Measurements from ENCODE around the gene MAGEE1.
A peak's percentile ranks its signal among the peaks of the same experiment; 100 is the strongest.

MAGEE1 gene, protein sequence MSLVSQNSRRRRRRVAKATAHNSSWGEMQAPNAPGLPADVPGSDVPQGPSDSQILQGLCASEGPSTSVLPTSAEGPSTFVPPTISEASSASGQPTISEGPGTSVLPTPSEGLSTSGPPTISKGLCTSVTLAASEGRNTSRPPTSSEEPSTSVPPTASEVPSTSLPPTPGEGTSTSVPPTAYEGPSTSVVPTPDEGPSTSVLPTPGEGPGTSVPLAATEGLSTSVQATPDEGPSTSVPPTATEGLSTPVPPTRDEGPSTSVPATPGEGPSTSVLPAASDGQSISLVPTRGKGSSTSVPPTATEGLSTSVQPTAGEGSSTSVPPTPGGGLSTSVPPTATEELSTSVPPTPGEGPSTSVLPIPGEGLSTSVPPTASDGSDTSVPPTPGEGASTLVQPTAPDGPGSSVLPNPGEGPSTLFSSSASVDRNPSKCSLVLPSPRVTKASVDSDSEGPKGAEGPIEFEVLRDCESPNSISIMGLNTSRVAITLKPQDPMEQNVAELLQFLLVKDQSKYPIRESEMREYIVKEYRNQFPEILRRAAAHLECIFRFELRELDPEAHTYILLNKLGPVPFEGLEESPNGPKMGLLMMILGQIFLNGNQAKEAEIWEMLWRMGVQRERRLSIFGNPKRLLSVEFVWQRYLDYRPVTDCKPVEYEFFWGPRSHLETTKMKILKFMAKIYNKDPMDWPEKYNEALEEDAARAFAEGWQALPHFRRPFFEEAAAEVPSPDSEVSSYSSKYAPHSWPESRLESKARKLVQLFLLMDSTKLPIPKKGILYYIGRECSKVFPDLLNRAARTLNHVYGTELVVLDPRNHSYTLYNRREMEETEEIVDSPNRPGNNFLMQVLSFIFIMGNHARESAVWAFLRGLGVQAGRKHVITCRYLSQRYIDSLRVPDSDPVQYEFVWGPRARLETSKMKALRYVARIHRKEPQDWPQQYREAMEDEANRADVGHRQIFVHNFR

DNA sequence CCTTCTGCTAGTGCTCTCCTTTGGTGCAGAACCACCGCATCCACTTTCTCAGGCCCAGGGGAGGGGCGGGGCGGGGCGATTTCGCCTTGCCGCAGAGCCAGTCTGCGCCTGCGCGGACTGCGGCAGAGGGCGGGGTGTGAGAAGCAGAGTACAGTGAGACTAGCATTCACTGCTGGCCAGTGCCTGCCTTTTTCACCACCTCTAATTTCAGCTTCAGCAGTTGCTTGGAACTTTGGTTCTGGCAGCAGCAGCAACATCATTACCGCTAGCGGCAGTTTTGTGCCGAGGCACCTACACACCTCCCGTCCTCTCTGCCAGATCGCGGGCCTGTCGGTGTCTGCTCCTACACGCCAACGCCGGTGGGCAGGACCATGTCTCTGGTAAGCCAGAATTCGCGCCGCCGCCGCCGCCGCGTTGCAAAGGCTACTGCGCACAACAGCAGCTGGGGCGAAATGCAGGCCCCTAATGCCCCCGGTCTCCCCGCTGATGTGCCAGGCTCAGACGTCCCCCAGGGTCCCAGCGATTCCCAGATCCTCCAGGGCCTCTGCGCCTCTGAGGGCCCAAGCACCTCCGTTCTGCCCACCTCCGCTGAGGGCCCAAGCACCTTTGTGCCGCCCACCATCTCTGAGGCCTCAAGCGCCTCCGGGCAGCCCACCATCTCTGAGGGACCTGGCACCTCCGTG lies at the start of gene MAGEE1:
MAGEE1 (plus strand) TSS at position 151 of the 683 bp plus-strand sequence; CDS start at position 372, 221 bp downstream.
- DNase-seq: peak; percentile 87

DNA sequence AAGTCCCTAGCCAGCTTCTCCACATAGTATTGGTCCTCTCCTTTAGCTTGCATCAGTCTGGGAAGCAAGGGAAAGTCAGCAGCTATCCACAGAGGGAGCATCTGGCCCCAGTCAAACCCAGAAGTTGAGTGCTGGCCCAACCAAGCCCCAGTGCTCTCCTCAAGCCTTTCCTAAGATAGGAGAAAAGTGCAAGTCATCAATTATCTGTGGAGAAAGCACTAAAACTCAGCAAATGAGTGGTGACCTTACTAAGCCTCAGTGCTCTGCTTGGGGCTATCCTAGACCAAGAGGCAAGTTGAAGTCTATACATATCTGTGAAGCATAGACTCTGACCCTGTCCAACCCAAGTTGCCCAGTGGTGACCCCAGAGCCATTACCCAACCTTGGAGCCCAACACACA lies 28.5 kb upstream of the MAGEE1 start:
- DNase-seq: no peak

DNA sequence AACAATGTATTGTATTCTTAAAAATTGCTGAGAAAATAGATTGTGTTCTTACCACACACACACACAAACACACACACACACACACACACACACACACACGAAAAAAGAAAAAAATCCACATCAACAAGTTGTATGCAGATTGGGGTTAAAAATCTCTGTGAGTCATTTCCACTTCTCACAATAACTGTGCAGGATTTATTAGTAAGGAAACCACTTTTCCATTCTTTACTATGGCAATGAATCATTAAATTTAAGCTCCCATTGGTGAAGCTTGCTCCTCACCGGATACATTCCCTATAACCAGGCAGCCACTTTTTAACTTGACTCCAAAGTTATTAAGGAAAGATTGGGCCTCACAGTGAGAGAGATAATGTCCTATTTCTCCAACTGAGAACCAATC lies 19.7 kb upstream of the MAGEE1 start:
- no peak for DNase-seq

DNA sequence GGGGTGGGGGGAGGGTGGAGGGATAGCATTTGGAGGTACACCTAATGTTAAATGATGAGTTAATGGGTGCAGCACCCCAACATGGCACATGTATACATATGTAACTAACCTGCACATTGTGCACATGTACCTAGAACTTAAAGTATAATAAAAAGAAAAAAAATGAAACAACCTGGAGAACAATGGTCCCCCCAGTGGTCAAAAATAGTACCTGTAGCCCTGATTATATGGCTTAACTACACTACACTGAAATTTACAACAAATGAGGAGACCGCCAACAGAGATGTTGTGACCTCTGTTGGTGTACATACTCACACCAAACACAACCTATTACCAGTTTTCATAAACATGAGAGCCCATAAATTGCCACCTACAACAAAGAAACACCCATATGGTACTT lies 7.3 kb upstream of the MAGEE1 start:
- DNase-seq: no peak

DNA sequence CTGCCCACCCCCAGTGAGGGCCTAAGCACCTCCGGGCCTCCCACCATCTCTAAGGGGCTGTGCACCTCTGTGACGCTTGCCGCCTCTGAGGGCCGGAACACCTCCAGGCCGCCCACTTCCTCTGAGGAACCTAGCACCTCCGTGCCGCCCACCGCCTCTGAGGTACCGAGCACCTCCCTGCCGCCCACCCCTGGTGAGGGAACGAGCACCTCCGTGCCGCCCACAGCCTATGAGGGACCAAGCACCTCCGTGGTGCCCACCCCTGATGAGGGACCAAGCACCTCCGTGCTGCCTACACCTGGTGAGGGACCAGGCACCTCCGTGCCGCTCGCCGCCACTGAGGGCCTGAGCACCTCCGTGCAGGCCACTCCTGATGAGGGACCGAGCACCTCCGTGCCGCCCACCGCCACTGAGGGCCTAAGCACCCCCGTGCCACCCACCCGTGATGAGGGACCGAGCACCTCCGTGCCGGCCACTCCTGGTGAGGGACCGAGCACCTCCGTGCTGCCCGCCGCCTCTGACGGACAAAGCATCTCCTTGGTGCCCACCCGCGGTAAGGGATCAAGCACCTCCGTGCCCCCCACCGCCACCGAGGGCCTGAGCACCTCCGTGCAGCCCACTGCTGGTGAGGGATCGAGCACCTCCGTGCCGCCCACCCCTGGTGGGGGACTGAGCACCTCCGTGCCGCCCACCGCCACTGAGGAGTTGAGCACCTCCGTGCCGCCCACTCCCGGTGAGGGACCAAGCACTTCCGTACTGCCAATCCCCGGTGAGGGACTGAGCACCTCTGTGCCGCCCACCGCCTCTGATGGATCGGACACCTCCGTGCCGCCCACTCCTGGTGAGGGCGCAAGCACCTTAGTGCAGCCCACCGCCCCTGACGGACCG lies 977 bp downstream of the MAGEE1 start:
- peak; percentile 62 for DNase-seq

DNA sequence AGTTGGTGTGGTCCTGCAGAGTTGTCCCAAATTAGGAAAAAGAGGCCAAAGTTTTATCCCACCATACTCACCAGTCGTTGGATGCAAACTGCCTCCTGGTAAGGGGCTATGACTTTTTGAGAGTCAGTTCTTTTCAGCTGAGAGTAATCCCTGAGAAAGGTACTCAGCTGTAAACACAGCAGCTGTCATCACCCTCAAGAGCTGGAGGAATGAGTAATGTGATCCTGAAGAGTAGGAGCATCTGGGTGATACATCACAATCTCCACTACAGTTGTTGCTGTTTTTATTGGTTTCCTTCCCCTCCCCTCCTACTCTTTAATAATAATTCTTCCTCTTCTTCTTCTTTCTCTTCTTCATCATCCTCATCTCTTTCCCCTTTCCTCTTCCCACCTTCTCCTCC lies 5.7 kb downstream of the MAGEE1 start:
- DNase-seq: no peak

DNA sequence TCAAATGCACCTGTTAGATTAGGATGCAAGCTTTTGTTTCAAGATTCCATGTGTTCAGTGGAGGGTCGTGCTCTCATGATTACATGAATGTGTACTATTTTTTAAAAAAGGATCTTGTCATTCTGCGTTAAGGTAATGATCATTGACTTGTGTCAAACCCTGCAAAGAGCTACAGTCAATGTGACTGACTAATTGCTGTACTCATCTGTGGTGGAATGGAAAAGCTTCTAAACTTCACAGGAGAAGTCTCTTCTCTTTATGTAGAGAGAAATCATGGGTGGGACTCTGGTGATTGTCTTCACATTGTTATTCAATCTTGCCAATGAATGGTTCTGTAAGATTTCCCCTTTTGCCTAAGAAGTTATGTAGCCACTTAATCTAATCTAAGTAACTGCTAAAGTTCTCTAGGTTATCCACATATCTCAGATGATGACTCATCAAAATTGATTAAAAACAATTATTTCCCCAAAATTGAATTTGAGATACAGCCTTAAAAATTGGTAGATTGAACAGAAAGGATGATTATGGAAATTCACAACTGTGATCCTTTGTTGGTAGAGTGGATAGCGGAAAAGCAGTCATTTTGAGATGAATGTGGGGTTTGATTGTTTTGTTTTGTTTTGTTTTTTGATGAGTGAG lies 6.7 kb downstream of the MAGEE1 start:
- no peak for DNase-seq

DNA sequence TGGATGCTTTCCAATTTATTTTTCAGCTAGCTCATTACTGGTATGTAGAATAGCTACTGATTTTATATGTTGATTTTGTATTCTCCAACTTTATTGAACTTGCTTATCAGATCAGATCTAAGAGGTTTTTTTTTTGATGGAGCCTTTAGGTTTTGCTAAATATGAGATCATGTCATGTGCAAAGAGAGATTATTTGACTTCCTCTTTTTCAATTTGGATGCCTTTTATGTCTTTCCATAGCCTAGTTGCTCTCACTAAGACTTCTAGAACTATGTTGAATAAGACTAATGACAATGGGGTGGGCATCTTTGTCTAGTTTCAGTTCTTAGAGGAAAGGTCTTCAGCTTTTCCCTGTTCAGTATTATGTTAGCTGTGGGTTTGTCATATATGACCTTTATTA lies 11.7 kb downstream of the MAGEE1 start:
- DNase-seq: no peak

DNA sequence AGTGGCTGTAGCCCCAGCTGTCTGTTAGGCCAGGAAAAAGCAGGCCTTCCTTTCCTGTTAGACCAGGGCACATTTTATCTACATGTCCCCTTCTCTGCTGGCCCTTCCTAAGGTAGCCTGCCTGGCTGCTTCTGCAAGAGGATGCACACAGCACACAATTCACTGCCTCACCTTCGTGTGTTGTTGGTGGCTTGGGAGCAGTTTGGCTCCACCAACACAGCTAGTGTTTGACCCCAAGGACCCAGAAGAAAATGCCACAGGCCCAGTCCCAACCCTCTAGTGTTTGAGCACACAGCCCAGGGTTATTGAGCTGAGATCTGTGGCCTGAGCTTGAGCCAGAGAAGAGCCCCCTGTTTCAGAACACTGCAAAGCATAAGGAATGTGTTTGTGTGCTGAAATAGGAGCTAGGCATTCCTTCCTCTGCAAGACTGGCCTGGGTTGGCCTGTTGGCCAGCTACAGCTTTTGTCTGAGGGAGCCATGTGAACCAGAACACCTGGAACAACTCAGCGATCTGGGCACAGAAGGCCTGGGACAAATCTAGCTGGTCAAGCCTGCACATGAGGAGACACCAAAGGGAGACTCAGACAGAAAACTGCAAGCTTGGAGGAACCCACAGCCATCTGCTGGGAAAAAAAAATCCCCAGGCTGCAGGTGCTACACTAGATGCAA lies 26.4 kb downstream of the MAGEE1 start:
- no peak for DNase-seq

DNA sequence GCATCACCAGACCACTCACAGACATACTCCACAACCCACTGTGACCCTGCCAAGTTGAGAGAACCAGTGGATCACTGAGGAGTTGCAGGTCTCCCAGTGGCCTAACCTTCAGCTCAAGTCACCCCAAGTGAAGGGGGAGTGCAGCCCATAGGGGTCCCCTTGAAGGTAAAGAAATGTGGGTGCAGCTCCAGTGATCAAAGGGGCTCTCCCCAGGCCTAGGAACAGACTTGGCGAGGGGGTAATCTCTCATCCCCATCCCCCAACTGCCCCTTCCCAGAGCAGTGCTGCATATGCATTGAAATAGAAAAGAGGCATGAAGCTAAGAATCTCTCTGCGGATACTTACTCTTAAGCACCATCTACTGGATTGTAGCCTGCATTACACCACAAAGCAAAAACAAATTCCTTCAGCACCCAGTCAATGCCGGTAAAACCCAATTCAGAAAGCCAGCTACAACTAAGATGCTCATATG lies 27.0 kb downstream of the MAGEE1 start:
- DNase-seq: peak; percentile 35

DNA sequence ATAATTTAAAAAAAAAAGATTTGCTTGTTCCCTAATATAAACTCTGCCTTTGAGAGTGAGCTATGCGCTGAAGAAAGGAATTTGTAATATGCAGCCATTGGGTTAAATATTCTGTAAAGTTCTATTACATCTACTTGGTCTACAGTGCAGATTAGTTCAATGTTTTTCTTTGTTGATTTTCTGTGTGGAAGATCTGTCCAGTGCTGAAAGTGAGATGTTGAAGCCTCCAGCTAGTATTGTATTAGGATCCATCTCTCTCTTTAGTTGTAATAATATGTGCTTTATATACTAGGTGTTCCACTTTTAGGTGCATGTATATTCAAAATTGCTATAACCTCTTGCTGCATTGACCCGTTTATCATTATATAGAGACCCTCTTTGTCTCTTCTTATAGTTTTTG lies 49.8 kb downstream of the MAGEE1 start:
- DNase-seq: no peak
